Central memory CD8-positive, alpha-beta T cell (primary cell): ENCODE measurements around the gene ADAMTS18.

ENCODE experiments used
- ATAC-seq: fragments of 150-1000 bp; cut with Tn5 transposase; replicated peaks from 2 replicates; pipeline ENCODE4 v1.10.0; 2022; ENCODE audit warnings: mild to moderate bottlenecking, moderate FRiP score, moderate number of reproducible peaks; ENCODE audit not compliant: poor library complexity, severe bottlenecking; ENCODE audit errors: extremely low read depth
- DNase-seq, 2 donors: peaks; one replicate each; pipeline ENCODE4 v3.0.0; 2021; ENCODE audit warnings: low spot score in 2 of 2
- H3K27ac Mint-ChIP-seq: one replicate; pipeline ENCODE4 v1.8.0; 2022; ENCODE audit warnings: low read depth, mild to moderate bottlenecking, moderate library complexity, mixed read lengths
- H3K27me3 Mint-ChIP-seq: one replicate; pipeline ENCODE4 v1.8.0; 2022; ENCODE audit warnings: mixed read lengths
- H3K36me3 Mint-ChIP-seq: one replicate; pipeline ENCODE4 v1.8.0; 2022; ENCODE audit warnings: mild to moderate bottlenecking, moderate library complexity, mixed read lengths; ENCODE audit not compliant: insufficient read depth
- H3K4me1 Mint-ChIP-seq: one replicate; pipeline ENCODE4 v1.8.0; 2022; ENCODE audit warnings: mixed read lengths
- H3K4me3 Mint-ChIP-seq: one replicate; pipeline ENCODE4 v1.8.0; 2022; ENCODE audit warnings: mild to moderate bottlenecking, moderate library complexity, mixed read lengths
- H3K9me3 Mint-ChIP-seq: one replicate; pipeline ENCODE4 v1.8.0; 2022; ENCODE audit warnings: mixed read lengths

ADAMTS18 gene

DNA sequence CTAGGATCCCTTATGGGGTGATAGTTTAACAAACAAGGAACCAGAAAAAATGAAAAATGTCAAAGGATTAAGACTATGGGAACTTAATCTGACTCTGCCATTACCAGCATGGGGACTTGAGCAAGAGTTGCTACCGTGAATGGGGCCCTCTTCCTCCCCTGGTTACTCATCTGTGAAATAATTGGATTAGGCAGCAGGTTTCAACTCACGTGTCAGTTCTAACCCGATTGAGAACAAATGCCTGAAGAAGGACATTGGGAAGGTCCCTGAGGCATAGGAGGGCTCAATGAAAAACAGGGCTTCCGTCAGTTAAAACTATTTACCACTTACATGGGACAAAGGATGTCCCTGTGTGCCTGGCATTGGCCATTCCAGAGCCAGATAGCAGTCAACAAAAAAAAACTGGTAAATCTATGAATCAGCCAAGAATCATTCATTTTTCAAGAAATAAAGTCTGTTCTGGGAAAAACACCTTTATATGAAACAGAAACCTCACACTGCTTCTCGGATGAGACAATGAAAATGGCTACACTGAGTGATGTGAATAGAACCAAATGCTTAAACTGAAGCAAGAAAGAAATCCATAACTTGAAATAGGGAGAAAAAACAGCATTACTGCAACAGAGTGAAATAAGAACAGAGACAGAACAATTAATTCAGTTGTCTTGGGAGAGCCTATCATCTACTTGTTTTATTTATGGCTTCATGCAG is 104.3 kb downstream of the ADAMTS18 start:
- Mint-ChIP-seq H3K4me1 (no peaks in the 10 kb centered on the region), H3K4me3 (no peak overlapping the region), H3K36me3 (no peaks in the 10 kb centered on the region), H3K27me3 (no peaks in the 10 kb centered on the region), H3K27ac (no peak overlapping the region), H3K9me3 (peaks cover 5% of the 10 kb centered on the region)
- ATAC-seq (no peak), DNase-seq (no peak)

GRCh38 chr16:77328768-77329167 is 106.1 kb downstream of the ADAMTS18 start:
- Mint-ChIP-seq H3K4me1 (no peaks in the 10 kb centered on the region), H3K27me3 (no peaks in the 10 kb centered on the region), H3K9me3 (peaks cover 5% of the 10 kb centered on the region), H3K4me3 (no peak overlapping the region), H3K36me3 (no peaks in the 10 kb centered on the region), H3K27ac (no peak overlapping the region)
- ATAC-seq: no peak
- DNase-seq: no peak

- Mint-ChIP-seq H3K27me3 (no peaks in the 10 kb centered on the region), H3K4me1 (no peaks in the 10 kb centered on the region), H3K27ac (no peak overlapping the region), H3K9me3 (peaks cover 5% of the 10 kb centered on the region), H3K36me3 (no peaks in the 10 kb centered on the region), H3K4me3 (no peak overlapping the region)
- no peak for DNase-seq
- no peak for ATAC-seq
Observed at GRCh38 chr16:77328274-77328673, 106.6 kb downstream of the ADAMTS18 start.

DNA sequence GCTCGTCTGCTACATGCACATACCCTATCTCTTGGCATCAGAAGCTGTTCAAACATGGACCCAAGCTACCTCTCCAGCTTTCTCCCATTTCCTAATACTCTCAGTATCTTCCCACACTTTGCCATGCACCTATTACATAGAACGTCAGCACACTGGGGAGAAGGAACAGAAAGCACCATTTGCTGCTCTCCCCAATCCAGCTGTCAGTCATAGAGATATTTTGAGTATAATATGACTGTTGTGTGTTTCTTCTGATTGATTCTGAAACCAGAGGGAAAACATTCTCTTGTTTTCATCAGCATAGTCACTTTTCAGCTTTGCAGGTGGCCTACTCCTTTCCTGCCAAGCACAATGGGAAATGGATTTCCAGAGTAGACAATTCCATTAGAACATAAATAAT is 107.1 kb downstream of the ADAMTS18 start:
- Mint-ChIP-seq H3K36me3 (no peaks in the 10 kb centered on the region), H3K4me3 (no peak overlapping the region), H3K27ac (no peak overlapping the region), H3K27me3 (peaks cover under 1% of the 10 kb centered on the region), H3K9me3 (peaks cover 5% of the 10 kb centered on the region), H3K4me1 (no peaks in the 10 kb centered on the region)
- DNase-seq: no peak
- ATAC-seq: no peak

DNA sequence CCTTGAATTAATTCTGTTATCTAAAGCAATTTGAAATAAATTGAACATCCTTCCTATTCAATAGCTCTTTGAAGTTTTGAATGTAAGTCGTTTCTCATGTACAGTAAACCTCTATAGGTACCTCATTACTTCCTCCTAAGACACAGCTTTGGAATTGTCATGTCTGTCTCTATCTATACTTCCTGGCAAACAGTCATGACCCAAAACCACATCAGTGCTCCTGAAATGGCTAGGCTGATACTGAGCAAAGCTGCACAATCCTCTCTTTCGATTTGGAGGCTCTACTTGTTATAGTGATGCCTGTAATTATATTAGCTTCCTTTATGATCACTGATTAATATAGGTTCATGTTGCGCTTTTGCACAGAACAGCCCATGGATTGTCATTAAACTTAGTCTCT is 110.1 kb downstream of the ADAMTS18 start:
- Mint-ChIP-seq H3K27me3 (peaks cover 20% of the 10 kb centered on the region), H3K4me1 (no peaks in the 10 kb centered on the region), H3K4me3 (no peak overlapping the region), H3K36me3 (no peaks in the 10 kb centered on the region), H3K9me3 (peaks cover 5% of the 10 kb centered on the region), H3K27ac (no peak overlapping the region)
- DNase-seq (no peak), ATAC-seq (no peak)

DNA sequence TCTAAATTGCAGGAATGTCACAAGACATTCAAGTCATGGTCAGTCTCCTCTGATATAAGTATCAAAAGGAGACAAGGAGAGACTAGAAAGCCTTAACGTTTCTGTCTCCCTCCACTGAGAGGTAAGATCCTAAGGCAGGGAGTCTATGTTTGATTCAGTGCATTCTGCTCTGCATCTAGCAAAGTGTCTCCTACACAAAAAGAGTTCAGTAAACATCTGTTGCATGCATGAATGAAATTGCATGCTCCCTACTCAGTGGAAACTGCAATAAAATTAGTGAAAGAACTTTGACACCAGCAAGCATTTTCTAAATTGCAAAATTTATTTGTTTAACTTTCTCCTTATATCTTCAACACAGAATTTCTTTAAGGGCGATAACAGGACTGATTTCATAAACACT is 111.1 kb downstream of the ADAMTS18 start:
- Mint-ChIP-seq H3K4me3 (no peak overlapping the region), H3K27ac (no peak overlapping the region), H3K9me3 (peaks cover 5% of the 10 kb centered on the region)

DNA sequence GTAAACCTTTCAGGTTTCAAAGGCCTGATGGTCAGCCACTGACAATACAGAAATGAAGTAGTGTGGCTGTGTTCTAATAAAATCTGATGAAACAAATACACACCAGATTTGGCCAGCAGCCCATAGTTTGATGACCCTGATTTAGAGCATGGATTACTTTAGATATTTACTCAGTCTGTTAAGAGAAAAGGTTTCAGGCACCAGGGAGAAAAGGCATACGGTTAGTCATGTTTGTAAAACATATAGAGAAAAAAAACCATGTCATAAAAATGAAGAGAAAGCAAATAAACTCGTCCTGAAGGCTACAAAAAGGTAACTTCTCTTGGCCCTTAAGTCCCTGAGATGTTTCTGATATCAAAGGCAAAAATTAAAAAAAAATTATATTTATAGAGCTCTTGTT is 112.1 kb downstream of the ADAMTS18 start:
- Mint-ChIP-seq H3K9me3 (peaks cover 5% of the 10 kb centered on the region), H3K36me3 (no peaks in the 10 kb centered on the region)

More for the DNA sequence above, 111.1 kb downstream of the ADAMTS18 start:
- no peaks in the 10 kb centered on the region for H3K4me1 Mint-ChIP-seq
- peaks cover 26% of the 10 kb centered on the region for H3K27me3 Mint-ChIP-seq
- DNase-seq (no peak), ATAC-seq (no peak)
- no peaks in the 10 kb centered on the region for H3K36me3 Mint-ChIP-seq

GRCh38 chr16:77317059-77317458 is 117.8 kb downstream of the ADAMTS18 start:
- no peaks in the 10 kb centered on the region for H3K4me1 Mint-ChIP-seq
- DNase-seq (no peak), ATAC-seq (no peak)
- no peak overlapping the region for H3K27ac Mint-ChIP-seq
- no peaks in the 10 kb centered on the region for H3K9me3 Mint-ChIP-seq
- no peak overlapping the region for H3K4me3 Mint-ChIP-seq
- H3K27me3 Mint-ChIP-seq: peaks cover 37% of the 10 kb centered on the region
- no peaks in the 10 kb centered on the region for H3K36me3 Mint-ChIP-seq

More for the DNA sequence above, 112.1 kb downstream of the ADAMTS18 start:
- no peak overlapping the region for H3K27ac Mint-ChIP-seq
- DNase-seq (no peak), ATAC-seq (no peak)
- H3K4me1 Mint-ChIP-seq: no peaks in the 10 kb centered on the region
- no peak overlapping the region for H3K4me3 Mint-ChIP-seq
- H3K27me3 Mint-ChIP-seq: peaks cover 26% of the 10 kb centered on the region

DNA sequence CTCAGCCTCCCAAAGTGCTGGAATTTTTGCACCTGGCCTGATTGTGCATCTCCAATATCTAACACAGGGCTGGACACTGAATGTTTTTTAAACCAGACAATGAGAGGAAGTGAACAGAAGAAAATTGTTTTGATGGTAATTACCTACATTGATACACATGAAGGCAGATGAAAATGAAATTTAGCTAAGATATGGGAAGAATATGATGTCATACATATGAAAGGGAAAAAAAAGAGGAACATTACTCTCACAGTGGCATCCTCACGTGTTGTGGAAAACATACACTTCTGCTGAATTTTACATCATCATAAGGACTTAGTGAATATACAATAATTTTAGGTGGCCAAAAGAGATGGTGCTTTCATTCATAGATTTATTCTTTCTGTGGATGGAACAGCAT is 124.0 kb downstream of the ADAMTS18 start:
- Mint-ChIP-seq H3K4me1 (no peaks in the 10 kb centered on the region), H3K9me3 (no peaks in the 10 kb centered on the region), H3K27ac (no peak overlapping the region), H3K4me3 (no peak overlapping the region), H3K36me3 (no peaks in the 10 kb centered on the region), H3K27me3 (peaks cover 3% of the 10 kb centered on the region)
- DNase-seq (no peak), ATAC-seq (no peak)

- Mint-ChIP-seq H3K4me3 (no peak overlapping the region), H3K36me3 (no peaks in the 10 kb centered on the region), H3K9me3 (no peaks in the 10 kb centered on the region), H3K4me1 (no peaks in the 10 kb centered on the region), H3K27ac (no peak overlapping the region), H3K27me3 (no peaks in the 10 kb centered on the region)
- no peak for DNase-seq
- no peak for ATAC-seq
Observed at GRCh38 chr16:77308163-77308561, 126.7 kb downstream of the ADAMTS18 start.

DNA sequence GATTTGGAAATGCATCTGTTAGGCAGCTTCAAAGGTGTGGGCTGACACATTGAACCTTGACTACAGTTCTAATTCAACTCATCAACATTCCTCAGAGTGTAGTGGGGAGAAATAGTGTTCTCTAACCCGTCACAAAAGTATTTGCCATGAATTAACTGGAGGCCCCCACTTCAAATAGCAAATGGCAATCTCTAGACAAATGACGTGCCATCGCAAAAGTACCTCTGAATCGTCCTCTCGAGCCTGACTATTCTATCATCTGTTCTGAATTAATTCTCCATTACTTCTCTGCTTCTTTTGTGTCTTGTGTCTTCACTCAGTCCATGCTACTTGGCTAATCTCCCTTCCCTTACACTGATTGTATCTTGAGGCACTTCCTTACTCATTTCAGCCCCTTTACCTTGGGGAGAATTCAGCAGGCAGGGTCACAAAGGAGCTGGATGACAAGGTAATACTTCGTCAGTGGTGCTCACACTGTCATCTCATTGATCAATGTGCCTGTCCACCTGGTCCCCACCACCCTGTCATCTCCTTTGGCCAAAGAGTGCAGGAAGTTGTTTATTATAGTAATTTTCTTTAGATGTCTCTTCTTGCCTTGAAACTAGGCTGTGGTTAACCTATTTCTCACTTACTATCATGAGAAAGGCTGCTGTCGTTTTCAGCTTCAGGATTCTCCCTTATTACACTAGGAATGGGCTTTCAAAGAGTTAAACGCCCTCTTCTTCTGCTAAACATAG is 127.2 kb downstream of the ADAMTS18 start:
- H3K4me3 Mint-ChIP-seq: no peak overlapping the region
- no peak overlapping the region for H3K27ac Mint-ChIP-seq
- no peaks in the 10 kb centered on the region for H3K4me1 Mint-ChIP-seq
- no peak for ATAC-seq
- H3K9me3 Mint-ChIP-seq: no peaks in the 10 kb centered on the region
- no peaks in the 10 kb centered on the region for H3K36me3 Mint-ChIP-seq
- DNase-seq: no peak
- no peaks in the 10 kb centered on the region for H3K27me3 Mint-ChIP-seq

DNA sequence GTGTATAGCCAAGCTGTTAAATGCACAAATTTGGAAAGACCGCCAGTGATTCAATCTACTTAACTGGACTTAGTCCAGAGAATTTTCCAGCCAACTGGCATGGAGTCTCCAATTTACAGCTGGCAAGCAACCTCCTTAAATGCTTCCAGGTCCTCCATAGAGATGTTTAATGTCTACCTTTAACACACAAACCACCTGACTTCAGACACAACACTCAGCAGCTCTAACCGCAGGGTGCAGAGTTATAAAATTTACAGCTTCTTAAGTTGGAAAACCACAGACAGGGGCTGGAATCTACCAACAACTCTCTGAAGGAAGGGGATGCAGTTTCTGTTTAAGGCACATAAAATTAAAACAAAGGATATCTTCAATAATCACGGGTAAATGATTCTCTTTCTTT is 128.8 kb downstream of the ADAMTS18 start:
- Mint-ChIP-seq H3K27me3 (no peaks in the 10 kb centered on the region), H3K4me1 (no peaks in the 10 kb centered on the region), H3K27ac (no peak overlapping the region), H3K4me3 (no peak overlapping the region), H3K36me3 (no peaks in the 10 kb centered on the region), H3K9me3 (no peaks in the 10 kb centered on the region)
- DNase-seq (no peak), ATAC-seq (no peak)

- Mint-ChIP-seq H3K9me3 (no peaks in the 10 kb centered on the region), H3K27me3 (no peaks in the 10 kb centered on the region), H3K27ac (no peak overlapping the region), H3K4me3 (no peak overlapping the region), H3K4me1 (no peaks in the 10 kb centered on the region), H3K36me3 (no peaks in the 10 kb centered on the region)
- no peak for ATAC-seq
- DNase-seq: no peak
Observed at GRCh38 chr16:77304877-77305276, 130.0 kb downstream of the ADAMTS18 start.
